Hepatocyte (in vitro differentiated cells): ENCODE measurements around the gene ERGIC1.

ENCODE experiments used
- EZH2 ChIP-seq: fragments of 200-600 bp; sonication (generic); IDR thresholded peaks from 2 replicates; pipeline ENCODE4 v1.6.1; 2016; ENCODE audit warnings: antibody characterized with exemption, mild to moderate bottlenecking, borderline replicate concordance
- TF ChIP-seq, protein P1 (sequence below): fragments of 200-600 bp; sonication (generic); IDR thresholded peaks from 2 replicates; pipeline ENCODE4 v1.5.1; 2016; ENCODE audit warnings: antibody characterized with exemption, mild to moderate bottlenecking; ENCODE audit not compliant: poor library complexity

DNA sequence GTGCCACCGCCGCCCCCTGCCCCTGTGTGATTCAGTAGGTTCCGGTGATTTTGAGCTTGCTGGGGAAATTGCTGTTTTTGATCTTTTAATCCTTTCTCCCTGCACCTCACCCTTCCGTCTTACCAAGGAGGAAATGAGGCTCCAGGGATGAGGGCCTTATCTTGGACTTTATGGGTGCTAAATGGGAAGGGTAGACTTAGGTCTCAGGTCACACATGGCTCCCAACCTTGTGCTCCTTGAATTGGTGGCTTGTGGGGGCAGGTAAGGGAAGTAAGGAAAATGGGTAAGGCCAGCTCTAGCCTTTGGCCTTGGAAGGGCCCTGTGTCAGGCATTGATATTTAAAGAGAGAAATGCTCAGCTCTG is 1.9 kb downstream of the ERGIC1 start:
- TF ChIP-seq, protein P1, sequence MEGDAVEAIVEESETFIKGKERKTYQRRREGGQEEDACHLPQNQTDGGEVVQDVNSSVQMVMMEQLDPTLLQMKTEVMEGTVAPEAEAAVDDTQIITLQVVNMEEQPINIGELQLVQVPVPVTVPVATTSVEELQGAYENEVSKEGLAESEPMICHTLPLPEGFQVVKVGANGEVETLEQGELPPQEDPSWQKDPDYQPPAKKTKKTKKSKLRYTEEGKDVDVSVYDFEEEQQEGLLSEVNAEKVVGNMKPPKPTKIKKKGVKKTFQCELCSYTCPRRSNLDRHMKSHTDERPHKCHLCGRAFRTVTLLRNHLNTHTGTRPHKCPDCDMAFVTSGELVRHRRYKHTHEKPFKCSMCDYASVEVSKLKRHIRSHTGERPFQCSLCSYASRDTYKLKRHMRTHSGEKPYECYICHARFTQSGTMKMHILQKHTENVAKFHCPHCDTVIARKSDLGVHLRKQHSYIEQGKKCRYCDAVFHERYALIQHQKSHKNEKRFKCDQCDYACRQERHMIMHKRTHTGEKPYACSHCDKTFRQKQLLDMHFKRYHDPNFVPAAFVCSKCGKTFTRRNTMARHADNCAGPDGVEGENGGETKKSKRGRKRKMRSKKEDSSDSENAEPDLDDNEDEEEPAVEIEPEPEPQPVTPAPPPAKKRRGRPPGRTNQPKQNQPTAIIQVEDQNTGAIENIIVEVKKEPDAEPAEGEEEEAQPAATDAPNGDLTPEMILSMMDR = no peak
- TF ChIP-seq EZH2 = no peak
